ENCODE data around the gene ST6GALNAC2. TPM values are rescaled to one million over a fixed set of nuclear protein-coding genes. Genes with fewer than 3 reads are reported as not detected.

Gene ST6GALNAC2
- total RNA-seq, 1 experiment from 2014 or later = 11.6 TPM

- intact Hi-C loops (cut with micrococcal nuclease; ENCODE audit: unreplicated experiment) = loop anchor here (2.0 kb wide), 1 partner anchor 24 kb away; no protein-coding TSS in a partner anchor
- peaks cover 31% of the 10 kb centered on the region for H3K27me3 Mint-ChIP-seq (ENCODE audit: unreplicated experiment)
- peaks cover 9% of the 10 kb centered on the region for H3K4me1 Mint-ChIP-seq (ENCODE audit: low read depth, unreplicated experiment)
- BruUV-seq (replicated peaks) = no TSS peak
- CTCF ChIA-PET = interaction anchor here (1.1 kb wide), 1 partner anchor 24 kb away, joined by 4 read pairs; no protein-coding TSS in a partner anchor
- TF ChIP-seq CTCF (IDR thresholded peaks at IDR 0.05; ENCODE audit: unreplicated experiment) = peak; percentile 65
- H3K36me3 Mint-ChIP-seq (ENCODE audit: insufficient read depth, unreplicated experiment) = no peaks in the 10 kb centered on the region
- DNase-seq = peak; percentile 72
- no peaks in the 10 kb centered on the region for H3K9me3 Mint-ChIP-seq (ENCODE audit: low read depth, unreplicated experiment)
- H3K27ac Mint-ChIP-seq (ENCODE audit: unreplicated experiment) = no peak overlapping the region
- H3K4me3 Mint-ChIP-seq (ENCODE audit: low read depth, unreplicated experiment) = no peak overlapping the region
Measured at GRCh38 chr17:76547183-76547641, 38.4 kb downstream of the ST6GALNAC2 start.

- Mint-ChIP-seq H3K27ac (ENCODE audit: unreplicated experiment) (no peak overlapping the region), H3K36me3 (ENCODE audit: insufficient read depth, unreplicated experiment) (no peaks in the 10 kb centered on the region), H3K4me3 (ENCODE audit: low read depth, unreplicated experiment) (no peak overlapping the region), H3K9me3 (ENCODE audit: low read depth, unreplicated experiment) (no peaks in the 10 kb centered on the region), H3K27me3 (ENCODE audit: unreplicated experiment) (peaks cover 37% of the 10 kb centered on the region), H3K4me1 (ENCODE audit: low read depth, unreplicated experiment) (peaks cover 9% of the 10 kb centered on the region)
- no TSS peak for BruUV-seq (replicated peaks)
- CTCF ChIA-PET = interaction anchor here (1.1 kb wide), 1 partner anchor 23 kb away, joined by 4 read pairs; no protein-coding TSS in a partner anchor
- DNase-seq = no peak
- intact Hi-C loops (cut with micrococcal nuclease; ENCODE audit: unreplicated experiment) = loop anchor here (2.0 kb wide), 1 partner anchor 24 kb away; no protein-coding TSS in a partner anchor
- no peak for TF ChIP-seq CTCF (IDR thresholded peaks at IDR 0.05; ENCODE audit: unreplicated experiment)
Measured at GRCh38 chr17:76546556-76547182, 39.0 kb downstream of the ST6GALNAC2 start.

GRCh38 chr17:76545918-76546555 lies 39.6 kb downstream of the ST6GALNAC2 start:
- no TSS peak for BruUV-seq (replicated peaks)
- no peaks in the 10 kb centered on the region for H3K9me3 Mint-ChIP-seq (ENCODE audit: low read depth, unreplicated experiment)
- no peak overlapping the region for H3K4me3 Mint-ChIP-seq (ENCODE audit: low read depth, unreplicated experiment)
- H3K4me1 Mint-ChIP-seq (ENCODE audit: low read depth, unreplicated experiment) = peaks cover 5% of the 10 kb centered on the region
- H3K27ac Mint-ChIP-seq (ENCODE audit: unreplicated experiment) = no peak overlapping the region
- H3K36me3 Mint-ChIP-seq (ENCODE audit: insufficient read depth, unreplicated experiment) = no peaks in the 10 kb centered on the region
- intact Hi-C loops (cut with micrococcal nuclease; ENCODE audit: unreplicated experiment) = loop anchor here (2.0 kb wide), 1 partner anchor 23 kb away; no protein-coding TSS in a partner anchor
- H3K27me3 Mint-ChIP-seq (ENCODE audit: unreplicated experiment) = peaks cover 37% of the 10 kb centered on the region
- DNase-seq = no peak
- CTCF ChIA-PET = interaction anchor here (0.6 to 1.1 kb wide), 2 partner anchors 13 to 22 kb away, joined by 3 to 4 read pairs; no protein-coding TSS in a partner anchor
- TF ChIP-seq CTCF (IDR thresholded peaks at IDR 0.05; ENCODE audit: unreplicated experiment) = no peak

GRCh38 chr17:76544546-76545365 lies 40.9 kb downstream of the ST6GALNAC2 start:
- no peak for DNase-seq
- BruUV-seq (replicated peaks) = no TSS peak
- H3K36me3 Mint-ChIP-seq (ENCODE audit: insufficient read depth, unreplicated experiment) = no peaks in the 10 kb centered on the region
- no peak overlapping the region for H3K27ac Mint-ChIP-seq (ENCODE audit: unreplicated experiment)
- H3K4me1 Mint-ChIP-seq (ENCODE audit: low read depth, unreplicated experiment) = no peaks in the 10 kb centered on the region
- H3K4me3 Mint-ChIP-seq (ENCODE audit: low read depth, unreplicated experiment) = no peak overlapping the region
- CTCF ChIA-PET = no interaction called here
- intact Hi-C loops (cut with micrococcal nuclease; ENCODE audit: unreplicated experiment) = no loop called here
- peaks cover 40% of the 10 kb centered on the region for H3K27me3 Mint-ChIP-seq (ENCODE audit: unreplicated experiment)
- no peaks in the 10 kb centered on the region for H3K9me3 Mint-ChIP-seq (ENCODE audit: low read depth, unreplicated experiment)
- TF ChIP-seq CTCF (IDR thresholded peaks at IDR 0.05; ENCODE audit: unreplicated experiment) = no peak
